ENCODE measurements around the gene TANGO2. TPM values are rescaled to one million over a fixed set of nuclear protein-coding genes. Genes with fewer than 3 reads are reported as not detected.

Gene TANGO2
- total and polyA plus RNA-seq, 9 of the 15 experiments (the other 6 are each of a cell fraction or from before 2014, with no cell fraction given), result 15.5 to 94.9 (median 70.1) TPM

GRCh38 chr22:20011993-20012740 lies 8.7 kb upstream of the TANGO2 start (continued):
- peak in 1 of 2 experiments; percentile 3 for TF ChIP-seq E2F6 (IDR thresholded peaks at IDR 0.05; ENCODE audit: borderline replicate concordance in 1 of 2, extremely low read depth in 1 of 2, insufficient read depth in 1 of 2, insufficient read length in 1 of 2, low read depth in 1 of 2, low read length in 1 of 2, poor library complexity in 1 of 2, severe bottlenecking in 1 of 2)
- TF ChIP-seq NR4A1 (CRISPR knock-in tag; IDR thresholded peaks at IDR 0.05), result 0 out of 2 replicates have a peak, but pooled peaks have one; percentile 46
- TF ChIP-seq NR4A1 (tag; IDR thresholded peaks at IDR 0.05), result no peak
- 0 out of 4 replicates have a peak, but pooled peaks of 1 of the 2 experiments have one; percentile 18 for TF ChIP-seq UBTF (IDR thresholded peaks at IDR 0.05; ENCODE audit: borderline replicate concordance in 1 of 2, low read depth in 2 of 2, low read length in 2 of 2)
- peak in 1 of 2 experiments; percentile 36; a peak in 1 of 3 replicates for TF ChIP-seq CBX3 (IDR thresholded peaks at IDR 0.05; ENCODE audit: borderline replicate concordance in 1 of 2, low read length in 2 of 2)
- TF ChIP-seq WHSC1 (IDR thresholded peaks at IDR 0.05; ENCODE audit: low read length), result peak; percentile 90
- peak; percentile 22; the same call in 1 of the 2 replicates for TF ChIP-seq HDAC6 (IDR thresholded peaks at IDR 0.05; ENCODE audit: low read depth, low read length)

All from K562 (cell line).